ENCODE measurements around the gene NDUFS5. TPM values are rescaled to one million over a fixed set of nuclear protein-coding genes. Genes with fewer than 3 reads are reported as not detected.

NDUFS5 gene
- total and polyA plus RNA-seq, 4 experiments from 2014 or later, result 122 to 665 (median 371) TPM

GRCh38 chr1:38997901-38998190, 28.3 kb upstream of the NDUFS5 start:
- H3K27ac ChIP-seq (ENCODE audit: low read depth, low read length), result peak overlapping the region; percentile 22

GRCh38 chr1:39001516-39002421, 24.4 kb upstream of the NDUFS5 start:
- CTCF ChIA-PET (ENCODE audit: partially characterized antibody), result interaction anchor here (1.3 kb wide), 1 partner anchor 14 kb away, joined by 3 read pairs; no protein-coding TSS in a partner anchor
- Histone ChIP-seq H3K27ac (ENCODE audit: low read depth, low read length) (no peak overlapping the region), H3K27me3 (ENCODE audit: insufficient read depth, low read length) (no peaks in the 10 kb centered on the region), H3K4me1 (ENCODE audit: insufficient read depth, low read length) (peaks cover 34% of the 10 kb centered on the region), H3K36me3 (ENCODE audit: insufficient read depth, low read length) (peaks cover 70% of the 10 kb centered on the region), H3K4me3 (ENCODE audit: low read length in 2 of 2) (no peak overlapping the region), H3K9me3 (ENCODE audit: control insufficient read depth in 1 of 2, low read length in 2 of 2) (no peaks in the 10 kb centered on the region)
- no peak for DNase-seq
- POLR2A ChIA-PET (ENCODE audit: partially characterized antibody), result interaction anchor here (1.1 to 2.8 kb wide), 3 partner anchors 9 to 24 kb away, joined by 3 to 13 read pairs (median 8); partner anchors contain the start of gene NDUFS5
- intact Hi-C loops (cut with micrococcal nuclease), result no loop called here
- Mint-ChIP-seq H3K9me3 (no peaks in the 10 kb centered on the region), H3K4me3 (no peak overlapping the region), H3K27ac (peak overlapping the region; percentile 3 to 84 (median 37)), H3K36me3 (peaks cover 56 to 70% of the 10 kb centered on the region in 2 donors), H3K4me1 (peaks cover 25 to 49% (median 39%) of the 10 kb centered on the region in 4 donors), H3K27me3 (no peaks in the 10 kb centered on the region)

More at GRCh38 chr1:38997901-38998190, 28.3 kb upstream of the NDUFS5 start:
- Mint-ChIP-seq H3K36me3 (peaks cover 42 to 60% of the 10 kb centered on the region in 2 donors), H3K27ac (peak overlapping the region; percentile 82 to 94 (median 91)), H3K27me3 (no peaks in the 10 kb centered on the region), H3K9me3 (no peaks in the 10 kb centered on the region), H3K4me1 (peaks cover 36 to 81% (median 57%) of the 10 kb centered on the region in 4 donors), H3K4me3 (peak overlapping the region; percentile 69 to 92 (median 86))
- H3K4me1 ChIP-seq (ENCODE audit: insufficient read depth, low read length), result peaks cover 69% of the 10 kb centered on the region
- no peak for DNase-seq
- H3K4me3 ChIP-seq (ENCODE audit: low read length in 2 of 2), result peak overlapping the region; percentile 3 to 11
- ChIA-PET CTCF (ENCODE audit: partially characterized antibody) (interaction anchor here (0.6 to 1.5 kb wide), 6 partner anchors 20 to 160 kb away, joined by 3 to 5 read pairs (median 3); partner anchors contain the start of gene NDUFS5), POLR2A (ENCODE audit: partially characterized antibody) (interaction anchor here (0.7 to 2.9 kb wide), 7 partner anchors 9 to 138 kb away, joined by 3 to 28 read pairs (median 8); partner anchors contain the start of genes NDUFS5 and RRAGC)
- no peaks in the 10 kb centered on the region for H3K27me3 ChIP-seq (ENCODE audit: insufficient read depth, low read length)
- intact Hi-C loops (cut with micrococcal nuclease), result loop anchor here (1.0 to 10.0 kb wide), 3 partner anchors 19 to 197 kb away; partner anchors contain the start of gene NDUFS5
- no peaks in the 10 kb centered on the region for H3K9me3 ChIP-seq (ENCODE audit: control insufficient read depth in 1 of 2, low read length in 2 of 2)
- H3K36me3 ChIP-seq (ENCODE audit: insufficient read depth, low read length), result peaks cover 38% of the 10 kb centered on the region

GRCh38 chr1:39003281-39003680, 22.9 kb upstream of the NDUFS5 start:
- Mint-ChIP-seq H3K4me1 (peaks cover 14 to 34% (median 26%) of the 10 kb centered on the region in 4 donors), H3K27ac (peak overlapping the region in 6 of 7 donors; percentile 3 to 79 (median 60)), H3K9me3 (no peaks in the 10 kb centered on the region), H3K36me3 (peaks cover 54 to 74% of the 10 kb centered on the region in 2 donors), H3K4me3 (no peak overlapping the region), H3K27me3 (no peaks in the 10 kb centered on the region)
- POLR2A ChIA-PET (ENCODE audit: partially characterized antibody), result interaction anchor here (1.1 to 2.8 kb wide), 3 partner anchors 10 to 26 kb away, joined by 3 to 13 read pairs (median 8); partner anchors contain the start of gene NDUFS5
- CTCF ChIA-PET (ENCODE audit: partially characterized antibody), result interaction anchor here (1.3 kb wide), 1 partner anchor 13 kb away, joined by 3 read pairs; no protein-coding TSS in a partner anchor
- no peak overlapping the region for H3K27ac ChIP-seq (ENCODE audit: low read depth, low read length)
- no peak for DNase-seq
- peaks cover 19% of the 10 kb centered on the region for H3K4me1 ChIP-seq (ENCODE audit: insufficient read depth, low read length)
- intact Hi-C loops (cut with micrococcal nuclease), result no loop called here
- H3K27me3 ChIP-seq (ENCODE audit: insufficient read depth, low read length), result no peaks in the 10 kb centered on the region
- no peaks in the 10 kb centered on the region for H3K9me3 ChIP-seq (ENCODE audit: control insufficient read depth in 1 of 2, low read length in 2 of 2)
- H3K36me3 ChIP-seq (ENCODE audit: insufficient read depth, low read length), result peaks cover 74% of the 10 kb centered on the region
- no peak overlapping the region for H3K4me3 ChIP-seq (ENCODE audit: low read length in 2 of 2)

GRCh38 chr1:39003794-39004193, 22.4 kb upstream of the NDUFS5 start:
- Histone ChIP-seq H3K27me3 (ENCODE audit: insufficient read depth, low read length) (no peaks in the 10 kb centered on the region), H3K36me3 (ENCODE audit: insufficient read depth, low read length) (peaks cover 74% of the 10 kb centered on the region), H3K4me3 (ENCODE audit: low read length in 2 of 2) (no peak overlapping the region), H3K27ac (ENCODE audit: low read depth, low read length) (no peak overlapping the region), H3K9me3 (ENCODE audit: control insufficient read depth in 1 of 2, low read length in 2 of 2) (no peaks in the 10 kb centered on the region), H3K4me1 (ENCODE audit: insufficient read depth, low read length) (peaks cover 14% of the 10 kb centered on the region)
- Mint-ChIP-seq H3K4me1 (peaks cover 13 to 31% (median 24%) of the 10 kb centered on the region in 4 donors), H3K36me3 (peaks cover 56 to 77% of the 10 kb centered on the region in 2 donors), H3K9me3 (no peaks in the 10 kb centered on the region), H3K4me3 (no peak overlapping the region), H3K27me3 (no peaks in the 10 kb centered on the region), H3K27ac (peak overlapping the region in 3 of 7 donors; percentile 61 to 74 (median 61))
- intact Hi-C loops (cut with micrococcal nuclease), result no loop called here
- no peak for DNase-seq
- ChIA-PET POLR2A (ENCODE audit: partially characterized antibody) (interaction anchor here (1.1 to 2.8 kb wide), 3 partner anchors 11 to 26 kb away, joined by 3 to 13 read pairs (median 8); partner anchors contain the start of gene NDUFS5), CTCF (ENCODE audit: partially characterized antibody) (no interaction called here)

- no peak overlapping the region for H3K27ac ChIP-seq (ENCODE audit: low read depth, low read length)
- Mint-ChIP-seq H3K9me3 (no peaks in the 10 kb centered on the region), H3K36me3 (peaks cover 45 to 70% of the 10 kb centered on the region in 2 donors), H3K4me1 (peaks cover 10 to 21% (median 16%) of the 10 kb centered on the region in 4 donors), H3K27ac (peak overlapping the region in 4 of 7 donors; percentile 50 to 83 (median 61)), H3K27me3 (no peaks in the 10 kb centered on the region), H3K4me3 (no peak overlapping the region)
- no peak for DNase-seq
- no peaks in the 10 kb centered on the region for H3K27me3 ChIP-seq (ENCODE audit: insufficient read depth, low read length)
- POLR2A ChIA-PET (ENCODE audit: partially characterized antibody), result interaction anchor here (0.8 to 1.9 kb wide), 4 partner anchors 9 to 26 kb away, joined by 3 to 10 read pairs (median 4); partner anchors contain the start of gene NDUFS5
- intact Hi-C loops (cut with micrococcal nuclease), result no loop called here
- no peaks in the 10 kb centered on the region for H3K9me3 ChIP-seq (ENCODE audit: control insufficient read depth in 1 of 2, low read length in 2 of 2)
- no peak overlapping the region for H3K4me3 ChIP-seq (ENCODE audit: low read length in 2 of 2)
- H3K36me3 ChIP-seq (ENCODE audit: insufficient read depth, low read length), result peaks cover 50% of the 10 kb centered on the region
- CTCF ChIA-PET (ENCODE audit: partially characterized antibody), result interaction anchor here (1.0 to 1.1 kb wide), 3 partner anchors 9 to 20 kb away, joined by 3 to 4 read pairs (median 4); partner anchors contain the start of gene NDUFS5
- peaks cover 4% of the 10 kb centered on the region for H3K4me1 ChIP-seq (ENCODE audit: insufficient read depth, low read length)
Measured at GRCh38 chr1:39006287-39006686, 19.9 kb upstream of the NDUFS5 start.

GRCh38 chr1:39006726-39007645, 19.2 kb upstream of the NDUFS5 start:
- Mint-ChIP-seq H3K4me1 (peaks cover 7 to 15% (median 12%) of the 10 kb centered on the region in 4 donors), H3K4me3 (no peak overlapping the region), H3K9me3 (no peaks in the 10 kb centered on the region), H3K27me3 (no peaks in the 10 kb centered on the region), H3K36me3 (peaks cover 43 to 68% of the 10 kb centered on the region in 2 donors), H3K27ac (peak overlapping the region in 6 of 7 donors; percentile 13 to 83 (median 62))
- no peaks in the 10 kb centered on the region for H3K27me3 ChIP-seq (ENCODE audit: insufficient read depth, low read length)
- peaks cover 43% of the 10 kb centered on the region for H3K36me3 ChIP-seq (ENCODE audit: insufficient read depth, low read length)
- H3K4me3 ChIP-seq (ENCODE audit: low read length in 2 of 2), result no peak overlapping the region
- H3K27ac ChIP-seq (ENCODE audit: low read depth, low read length), result no peak overlapping the region
- CTCF ChIA-PET (ENCODE audit: partially characterized antibody), result interaction anchor here (1.0 to 1.1 kb wide), 3 partner anchors 8 to 20 kb away, joined by 3 to 4 read pairs (median 4); partner anchors contain the start of gene NDUFS5
- peaks cover 4% of the 10 kb centered on the region for H3K4me1 ChIP-seq (ENCODE audit: insufficient read depth, low read length)
- POLR2A ChIA-PET (ENCODE audit: partially characterized antibody), result interaction anchor here (1.0 to 1.9 kb wide), 4 partner anchors 8 to 29 kb away, joined by 4 to 10 read pairs (median 6); partner anchors contain the start of gene NDUFS5
- no peaks in the 10 kb centered on the region for H3K9me3 ChIP-seq (ENCODE audit: control insufficient read depth in 1 of 2, low read length in 2 of 2)
- DNase-seq, result no peak
- intact Hi-C loops (cut with micrococcal nuclease), result no loop called here

Measured in CD4-positive, alpha-beta memory T cell (primary cell).